Measurements from ENCODE around the gene OTX2.

DNA sequence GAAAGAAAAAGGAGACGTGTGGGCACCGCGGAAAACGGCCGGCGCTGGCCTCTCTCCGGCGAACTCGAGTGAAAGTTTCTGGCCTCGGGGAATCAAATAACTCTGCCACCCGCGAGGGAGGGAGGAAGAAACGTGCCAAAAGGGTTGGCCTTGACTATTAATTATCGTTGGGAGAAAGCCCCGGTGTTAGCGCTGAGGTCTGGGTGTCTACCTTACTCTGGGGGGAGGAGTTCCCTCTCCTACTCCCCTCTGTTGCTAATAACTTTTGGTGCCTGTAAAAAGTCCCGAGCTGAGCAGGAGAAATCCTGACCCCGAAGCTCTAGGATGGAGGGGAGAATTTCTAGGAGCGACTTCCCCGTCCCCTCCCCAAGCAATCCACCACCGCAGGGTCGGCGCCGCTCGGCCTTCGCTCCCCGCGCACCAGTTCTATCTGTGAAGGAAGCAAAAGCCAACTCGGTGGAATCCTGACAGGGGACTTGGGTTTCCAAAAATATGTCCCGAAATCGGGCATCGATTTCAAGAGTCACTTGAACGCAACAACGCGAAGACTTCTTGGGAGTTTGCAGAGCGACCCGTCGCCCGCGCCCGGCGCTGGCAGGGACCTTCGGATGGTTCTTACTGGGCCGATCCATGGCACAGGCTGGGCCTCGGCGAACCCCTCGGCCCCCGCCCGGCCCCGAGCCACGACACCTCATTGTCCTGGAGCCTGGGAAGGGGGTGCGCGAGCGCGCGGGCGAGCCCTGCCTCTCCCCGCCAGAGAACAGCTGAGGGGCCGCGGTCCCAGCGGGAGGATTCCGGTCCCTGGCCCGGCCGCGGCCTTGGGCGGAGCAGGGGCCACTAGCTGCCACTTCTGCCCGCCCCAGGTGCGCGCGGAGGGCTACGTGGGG lies 1.7 kb downstream of the OTX2 start:
- TF ChIP-seq, protein P1, sequence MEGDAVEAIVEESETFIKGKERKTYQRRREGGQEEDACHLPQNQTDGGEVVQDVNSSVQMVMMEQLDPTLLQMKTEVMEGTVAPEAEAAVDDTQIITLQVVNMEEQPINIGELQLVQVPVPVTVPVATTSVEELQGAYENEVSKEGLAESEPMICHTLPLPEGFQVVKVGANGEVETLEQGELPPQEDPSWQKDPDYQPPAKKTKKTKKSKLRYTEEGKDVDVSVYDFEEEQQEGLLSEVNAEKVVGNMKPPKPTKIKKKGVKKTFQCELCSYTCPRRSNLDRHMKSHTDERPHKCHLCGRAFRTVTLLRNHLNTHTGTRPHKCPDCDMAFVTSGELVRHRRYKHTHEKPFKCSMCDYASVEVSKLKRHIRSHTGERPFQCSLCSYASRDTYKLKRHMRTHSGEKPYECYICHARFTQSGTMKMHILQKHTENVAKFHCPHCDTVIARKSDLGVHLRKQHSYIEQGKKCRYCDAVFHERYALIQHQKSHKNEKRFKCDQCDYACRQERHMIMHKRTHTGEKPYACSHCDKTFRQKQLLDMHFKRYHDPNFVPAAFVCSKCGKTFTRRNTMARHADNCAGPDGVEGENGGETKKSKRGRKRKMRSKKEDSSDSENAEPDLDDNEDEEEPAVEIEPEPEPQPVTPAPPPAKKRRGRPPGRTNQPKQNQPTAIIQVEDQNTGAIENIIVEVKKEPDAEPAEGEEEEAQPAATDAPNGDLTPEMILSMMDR (IDR thresholded peaks at IDR 0.05): no peak
- TF ChIP-seq POLR2AphosphoS5 (IDR thresholded peaks at IDR 0.05) (no peak), EP300 (IDR thresholded peaks at IDR 0.05) (no peak), POLR2A (IDR thresholded peaks at IDR 0.05) (no peak)
